ENCODE results near the gene NSD2. TPM values are rescaled to one million over a fixed set of nuclear protein-coding genes. Genes with fewer than 3 reads are reported as not detected.

The NSD2 gene
- total and polyA plus RNA-seq, 9 donors, result 9.1 to 41.9 (median 20.3) TPM

- H3K36me3 ChIP-seq, result no peaks in the 10 kb centered on the region
These were observed 116.1 kb downstream of the NSD2 start for GRCh38 chr4:1987296-1987695.

GRCh38 chr4:1987721-1988326 lies 116.6 kb downstream of the NSD2 start:
- Histone ChIP-seq H3K9me3 (no peaks in the 10 kb centered on the region), H3K4me3 (no peak overlapping the region), H3K27me3 (no peaks in the 10 kb centered on the region), H3K4me1 (ENCODE audit: insufficient read depth) (peaks cover 3% of the 10 kb centered on the region), H3K27ac (no peak overlapping the region), H3K36me3 (no peaks in the 10 kb centered on the region)
- WGBS, 3 donors, result 89 to 94% (median 89%) methylated on average over 25 to 26 of the region's 26 CpGs
- intact Hi-C loops (cut with DNase I), result no loop called here
- TF ChIP-seq CTCF (IDR thresholded peaks at IDR 0.05) (no peak), POLR2A (IDR thresholded peaks at IDR 0.05) (no peak), EP300 (IDR thresholded peaks at IDR 0.05) (no peak)
- peak in 2 of 5 donors; percentile 12 to 13 for DNase-seq

More at GRCh38 chr4:1987296-1987695, 116.1 kb downstream of the NSD2 start:
- TF ChIP-seq CTCF (IDR thresholded peaks at IDR 0.05) (no peak), POLR2A (IDR thresholded peaks at IDR 0.05) (no peak), EP300 (IDR thresholded peaks at IDR 0.05) (no peak)
- H3K9me3 ChIP-seq, result no peaks in the 10 kb centered on the region
- intact Hi-C loops (cut with DNase I), result no loop called here
- H3K4me3 ChIP-seq, result no peak overlapping the region
- H3K27ac ChIP-seq, result no peak overlapping the region
- WGBS, 3 donors, result 90 to 93% (median 90%) methylated on average over 18 to 19 of the region's 19 CpGs
- H3K4me1 ChIP-seq (ENCODE audit: insufficient read depth), result no peaks in the 10 kb centered on the region
- no peaks in the 10 kb centered on the region for H3K27me3 ChIP-seq
- peak in 1 of 5 donors; percentile 13 for DNase-seq

- intact Hi-C loops (cut with DNase I), result no loop called here
- Histone ChIP-seq H3K4me1 (ENCODE audit: insufficient read depth) (peaks cover 3% of the 10 kb centered on the region), H3K36me3 (no peaks in the 10 kb centered on the region), H3K4me3 (no peak overlapping the region), H3K27ac (no peak overlapping the region), H3K9me3 (no peaks in the 10 kb centered on the region), H3K27me3 (no peaks in the 10 kb centered on the region)
- no peak for DNase-seq
- WGBS, 3 donors, result 86 to 92% (median 88%) methylated on average over 12 of the region's 12 CpGs
- TF ChIP-seq EP300 (IDR thresholded peaks at IDR 0.05) (no peak), CTCF (IDR thresholded peaks at IDR 0.05) (no peak), POLR2A (IDR thresholded peaks at IDR 0.05) (no peak)
These were observed 117.1 kb downstream of the NSD2 start for GRCh38 chr4:1988327-1988724.

GRCh38 chr4:1989533-1990347 lies 118.5 kb downstream of the NSD2 start:
- no peaks in the 10 kb centered on the region for H3K9me3 ChIP-seq
- DNase-seq, result peak in 2 of 5 donors; percentile 12 to 17
- 89 to 91% (median 91%) methylated on average over 33 of the region's 33 CpGs for WGBS, 3 donors
- peaks cover 3% of the 10 kb centered on the region for H3K4me1 ChIP-seq (ENCODE audit: insufficient read depth)
- H3K27me3 ChIP-seq, result no peaks in the 10 kb centered on the region
- intact Hi-C loops (cut with DNase I), result no loop called here
- H3K4me3 ChIP-seq, result no peak overlapping the region
- TF ChIP-seq EP300 (IDR thresholded peaks at IDR 0.05) (no peak), CTCF (IDR thresholded peaks at IDR 0.05) (no peak), POLR2A (IDR thresholded peaks at IDR 0.05) (no peak)
- H3K27ac ChIP-seq, result no peak overlapping the region
- H3K36me3 ChIP-seq, result no peaks in the 10 kb centered on the region

Measured in ovary (tissue), 9 donors.